Stimulated activated CD8-positive, alpha-beta memory T cell treated with anti-CD3 and anti-CD28 coated beads, Interleukin-15, amount 100 ng/mL, for 1 hour (primary cell): ENCODE data around the gene C11orf21.
"Not testable (repeated sequence)": the region's sequence is repeated elsewhere in the genome, so short reads cannot be mapped to it uniquely, and the experiment has no call there.

ENCODE experiments used
- DNase-seq: peaks from one replicate; pipeline ENCODE4 v3.0.0-alpha.2; 2020; ENCODE audit warnings: low read depth

Gene C11orf21

DNA sequence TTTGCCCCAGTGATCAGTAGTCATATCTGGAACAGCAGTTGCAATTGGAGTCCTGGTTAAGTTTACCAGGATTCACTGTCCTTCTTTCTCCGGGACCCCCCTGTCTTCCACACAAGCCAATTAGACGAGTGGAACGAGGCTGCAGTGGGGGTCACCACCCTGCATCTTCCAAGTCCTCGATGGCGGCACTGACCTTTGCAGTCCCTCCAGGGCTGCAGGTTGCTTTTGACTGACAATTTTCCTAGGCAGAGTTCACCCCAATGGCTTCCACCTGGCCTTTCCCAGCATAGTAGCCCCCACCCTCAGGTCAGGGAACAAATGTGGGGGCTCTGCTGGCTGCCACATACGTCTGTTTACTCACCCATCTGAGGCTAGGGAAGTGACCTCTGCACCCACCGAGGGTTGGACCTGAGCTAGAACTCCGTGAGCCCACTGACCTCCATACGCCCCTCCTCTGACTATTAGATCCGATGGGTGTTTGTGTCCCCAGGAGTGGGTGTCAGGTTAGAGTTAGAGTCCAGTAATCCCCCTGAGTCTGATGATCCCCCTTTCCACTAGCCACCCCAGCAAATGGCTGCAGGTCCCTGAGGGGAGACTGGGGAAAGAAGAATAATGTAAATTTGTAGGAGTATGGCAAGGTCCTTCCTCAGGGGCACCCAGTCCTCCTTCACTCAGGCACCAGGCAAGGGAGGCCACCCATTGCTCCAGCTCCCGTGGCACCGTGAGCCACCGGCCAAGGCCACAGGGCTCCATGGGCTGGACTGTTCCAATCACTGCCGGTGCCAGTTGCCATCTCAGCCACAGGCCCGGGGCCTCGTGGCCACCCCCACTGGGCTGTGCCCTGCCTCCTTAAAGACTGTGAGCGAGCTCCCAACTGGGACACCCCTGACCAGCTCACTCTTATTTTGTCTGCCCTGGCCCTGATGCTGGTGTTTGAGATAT is 5.5 kb downstream of the C11orf21 start:
- DNase-seq, result no peak

DNA sequence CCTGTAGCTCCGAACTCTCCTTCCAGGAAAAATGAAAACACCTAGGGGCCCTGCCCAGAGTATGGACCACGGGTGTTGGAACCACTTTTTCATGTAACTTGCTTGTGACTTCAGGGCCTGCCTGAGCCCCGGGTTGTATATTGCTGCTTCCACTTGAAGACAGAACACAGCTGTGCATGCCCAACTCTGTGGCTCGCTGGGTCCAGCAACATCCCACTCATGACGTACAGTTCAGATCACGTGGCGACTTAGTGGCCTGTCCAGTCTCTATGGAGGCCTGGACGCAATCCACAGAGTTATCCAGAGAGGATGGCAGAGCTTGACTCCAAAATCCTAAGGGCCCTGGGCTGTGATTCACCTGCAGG is 6.8 kb downstream of the C11orf21 start:
- no peak for DNase-seq

DNA sequence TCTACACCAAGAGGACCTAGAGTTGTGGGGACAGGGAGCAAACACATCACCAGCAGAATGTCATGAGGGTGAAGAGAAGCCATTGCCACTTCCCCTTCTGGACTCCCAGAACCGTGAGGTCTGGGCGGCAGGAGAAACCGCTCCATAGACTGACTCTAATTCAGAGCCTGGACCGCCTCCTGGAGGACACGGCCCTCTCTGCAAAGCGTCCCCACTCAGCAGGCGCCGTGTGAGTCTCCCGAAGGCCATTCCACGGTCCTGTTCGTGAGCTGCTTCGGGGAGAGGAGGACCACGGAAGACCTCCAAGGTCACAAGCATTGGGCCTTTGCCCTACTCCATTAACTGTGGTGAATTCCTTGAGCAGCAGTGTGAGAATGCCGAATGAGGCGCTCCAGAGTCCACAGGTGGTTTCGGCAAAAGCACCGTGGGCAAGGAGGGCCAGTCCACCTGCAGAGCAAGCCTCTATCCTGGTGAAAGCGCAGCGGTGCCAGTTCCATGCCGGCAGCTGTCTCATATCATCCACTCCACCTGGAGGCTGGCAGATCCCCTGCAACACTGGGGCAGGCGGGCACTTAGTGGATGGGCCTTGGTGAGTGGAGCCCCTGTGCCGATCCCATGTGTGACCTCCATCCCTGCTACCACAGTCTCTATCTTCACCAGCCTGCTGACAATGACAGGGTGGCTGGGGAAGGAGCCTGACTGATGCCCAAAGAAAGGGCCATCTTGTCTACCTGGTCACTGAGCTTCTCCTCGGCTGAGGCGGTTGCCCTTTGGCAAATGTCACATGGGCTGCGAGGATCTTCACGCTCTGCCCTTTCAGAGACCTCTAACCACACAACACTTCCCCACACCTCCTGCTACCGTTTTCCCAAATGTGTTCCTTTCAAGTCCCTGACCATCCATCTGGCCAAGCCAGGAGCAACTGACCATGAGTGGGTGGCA is 7.5 kb downstream of the C11orf21 start:
- DNase-seq, result no peak

DNA sequence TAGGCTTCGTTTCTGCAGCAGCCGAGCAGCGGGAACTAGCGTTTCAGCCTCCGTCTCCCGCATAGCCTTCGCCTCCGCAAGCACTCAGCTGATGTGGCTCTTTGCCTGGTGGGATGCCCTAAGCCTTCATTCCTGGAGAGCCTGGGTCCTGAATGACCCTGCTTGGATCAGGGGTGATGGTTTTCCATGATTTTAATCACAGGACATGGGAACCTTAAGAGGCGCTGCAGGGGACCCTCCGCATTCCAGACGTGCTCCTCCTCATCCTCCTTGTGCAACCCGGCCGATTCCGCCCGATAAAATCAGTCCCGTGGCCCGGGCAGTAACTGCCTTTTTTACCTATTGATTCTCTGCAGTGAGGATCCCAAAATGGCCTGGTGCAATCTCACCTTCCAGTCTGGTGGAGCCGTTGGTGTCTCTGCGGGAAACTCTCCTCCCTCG is 8.2 kb downstream of the C11orf21 start:
- no peak for DNase-seq

DNA sequence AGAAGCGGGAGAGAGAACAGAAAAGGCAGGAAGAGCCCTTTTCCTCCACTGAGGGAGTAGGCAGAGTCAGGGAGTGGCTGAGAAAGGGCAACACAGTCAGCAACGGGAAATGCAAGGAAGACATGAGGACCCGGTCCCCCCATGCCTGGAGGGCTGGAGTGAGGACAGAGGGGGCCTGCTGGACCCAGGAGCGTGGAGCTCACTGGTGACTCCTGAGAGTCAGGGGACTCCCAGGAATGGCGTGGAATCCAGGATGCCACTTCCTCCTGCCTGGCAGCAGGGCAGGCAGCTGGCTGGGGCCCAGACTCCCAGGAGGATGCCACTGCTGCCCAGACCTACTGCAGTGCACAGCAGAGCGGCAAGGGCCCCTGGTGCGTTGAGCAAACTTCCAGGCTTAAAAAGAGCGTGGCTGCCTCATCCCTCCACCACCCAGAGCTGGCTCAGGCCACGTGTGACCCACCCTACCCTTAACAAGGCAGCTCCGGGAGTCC is 11.3 kb downstream of the C11orf21 start:
- no peak for DNase-seq

DNA sequence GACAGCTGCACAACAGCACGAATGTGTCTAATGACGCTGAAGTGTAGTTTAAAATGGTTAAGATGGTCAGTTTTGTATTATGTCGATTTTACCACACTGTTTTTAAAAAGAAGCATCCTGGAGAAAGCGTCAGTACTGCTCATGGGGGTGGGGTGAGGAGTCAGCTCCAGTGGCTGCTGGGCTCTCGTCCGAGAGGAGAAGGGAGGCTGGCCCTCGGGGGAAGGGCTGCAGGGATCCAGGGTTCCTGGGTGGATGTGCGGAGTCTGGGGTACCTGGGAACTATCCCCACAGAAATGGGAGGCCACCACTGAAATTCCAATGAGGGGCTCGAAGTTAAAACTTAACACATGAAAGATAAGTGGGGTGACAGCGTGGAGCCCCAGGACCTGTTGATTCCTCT is 11.9 kb downstream of the C11orf21 start:
- no peak for DNase-seq

DNA sequence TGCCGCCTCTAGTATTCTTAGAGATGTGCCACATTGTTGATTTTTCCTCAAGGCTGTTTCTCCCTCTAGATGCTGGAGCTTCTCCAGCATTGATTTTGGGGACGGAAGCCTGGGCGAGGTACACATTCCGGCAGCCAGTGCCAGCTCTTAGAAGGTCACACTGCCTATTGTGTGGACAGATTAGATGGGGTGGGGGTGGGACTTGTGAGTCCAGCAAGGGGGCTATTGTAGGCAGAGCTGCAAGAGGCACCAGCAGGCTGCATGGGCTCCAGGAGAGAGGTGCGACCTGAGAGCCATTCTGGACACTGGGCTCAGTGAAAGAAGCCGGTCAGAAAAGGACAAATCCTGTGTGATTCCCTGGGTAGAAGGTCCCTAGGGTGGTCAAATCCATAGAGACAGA is 12.4 kb downstream of the C11orf21 start:
- no peak for DNase-seq

DNA sequence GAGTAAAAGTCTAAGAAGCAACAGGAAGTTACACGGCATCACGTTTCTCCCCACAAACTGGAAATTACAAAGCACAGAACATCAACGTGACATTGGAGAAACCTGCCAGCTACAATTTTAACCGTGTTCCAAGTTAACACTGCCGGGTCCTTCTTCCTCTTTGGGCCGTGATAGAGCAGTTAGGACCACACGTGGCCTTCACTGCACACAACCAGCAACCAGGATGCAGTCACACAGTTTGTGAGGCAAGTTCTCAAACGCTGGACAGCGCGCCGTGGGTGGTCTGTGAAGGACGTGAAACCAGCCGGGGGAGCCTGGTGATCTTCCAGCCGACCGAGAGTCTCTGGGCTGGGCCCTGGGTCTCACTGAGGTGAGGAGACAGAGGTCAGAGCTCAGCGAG is 14.6 kb downstream of the C11orf21 start:
- no peak for DNase-seq

DNA sequence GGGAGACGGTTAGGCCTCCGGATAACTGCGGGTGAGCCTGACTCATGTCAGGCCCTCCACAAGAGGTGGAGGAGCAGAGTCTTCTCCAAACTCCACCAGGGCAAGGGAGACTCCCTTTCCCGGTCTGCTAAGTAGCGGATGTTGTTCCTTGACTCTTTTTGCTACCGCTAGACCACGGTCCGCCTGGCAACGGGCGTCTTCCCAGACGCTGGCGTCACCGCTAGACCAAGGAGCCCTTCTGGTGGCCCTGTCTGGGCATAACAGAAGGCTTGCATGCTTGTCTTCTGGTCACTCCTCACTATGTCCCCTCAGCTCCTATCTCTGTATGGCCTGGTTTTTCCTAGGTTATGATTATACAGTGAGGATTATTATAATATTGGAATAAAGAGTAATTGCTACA is 15.4 kb downstream of the C11orf21 start:
- not testable (repeated sequence) for DNase-seq

DNA sequence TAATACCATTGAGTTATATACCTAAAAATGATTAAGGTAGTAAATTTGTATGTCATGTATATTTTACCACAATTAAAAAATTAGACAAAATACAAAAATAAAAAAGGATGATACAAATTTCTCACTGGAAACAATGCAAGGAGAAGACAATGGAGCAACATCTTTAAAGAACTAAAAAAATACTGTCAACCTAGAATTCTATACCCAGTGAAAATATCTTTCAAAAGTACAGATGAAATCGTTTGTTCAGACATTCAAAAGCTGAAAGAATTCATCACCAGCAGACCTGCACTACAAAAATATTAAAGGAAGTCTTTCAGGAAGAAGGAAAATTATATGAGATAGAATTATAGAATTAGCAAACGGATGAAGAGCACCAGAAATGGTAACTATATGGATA is 21.5 kb downstream of the C11orf21 start:
- DNase-seq, result no peak

DNA sequence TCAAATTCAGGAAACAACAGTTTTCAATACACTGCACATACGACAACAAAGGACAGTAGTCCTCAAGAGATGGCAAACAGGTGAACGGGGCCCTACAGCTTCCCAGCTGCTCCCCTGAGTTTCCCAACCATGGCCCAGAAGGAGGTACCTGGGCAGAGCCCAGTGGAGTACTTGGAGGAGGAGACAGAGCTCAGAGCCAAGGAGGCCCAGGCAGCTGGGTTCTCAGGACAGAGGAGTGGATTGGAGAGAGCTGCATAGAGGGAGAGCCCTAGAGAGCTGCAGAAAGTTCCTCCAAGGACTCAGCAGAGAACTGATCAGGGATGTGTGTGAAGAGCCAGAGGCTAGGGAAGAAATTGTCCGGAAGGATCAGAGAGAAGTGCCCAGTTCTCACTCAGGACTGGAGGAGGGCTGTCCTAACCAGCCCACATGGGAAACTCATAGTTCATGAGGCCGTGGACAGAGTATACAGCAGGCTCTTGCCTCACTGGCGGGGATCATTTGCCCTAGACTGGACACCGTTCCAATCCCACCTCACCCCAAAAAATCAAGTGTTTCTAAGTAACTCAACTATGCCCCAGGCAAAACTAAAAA is 23.7 kb downstream of the C11orf21 start:
- DNase-seq, result no peak

DNA sequence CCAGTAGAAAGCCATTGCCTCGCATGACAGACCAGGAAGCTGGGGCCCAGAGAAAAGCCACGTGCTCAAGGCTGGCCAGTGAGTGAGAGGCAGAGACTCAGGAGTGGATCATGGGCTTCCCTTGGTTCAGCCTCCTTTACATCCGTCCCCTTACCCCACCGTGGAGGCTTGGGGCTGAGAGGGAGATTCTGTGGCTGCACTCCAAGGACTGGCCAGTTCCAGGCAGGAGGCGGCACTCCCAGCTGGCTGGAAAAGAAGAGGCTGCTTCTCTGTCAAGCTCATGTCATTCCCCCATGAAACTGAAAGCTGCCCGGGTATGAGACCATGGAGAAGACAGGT is 24.7 kb downstream of the C11orf21 start:
- DNase-seq, result no peak

DNA sequence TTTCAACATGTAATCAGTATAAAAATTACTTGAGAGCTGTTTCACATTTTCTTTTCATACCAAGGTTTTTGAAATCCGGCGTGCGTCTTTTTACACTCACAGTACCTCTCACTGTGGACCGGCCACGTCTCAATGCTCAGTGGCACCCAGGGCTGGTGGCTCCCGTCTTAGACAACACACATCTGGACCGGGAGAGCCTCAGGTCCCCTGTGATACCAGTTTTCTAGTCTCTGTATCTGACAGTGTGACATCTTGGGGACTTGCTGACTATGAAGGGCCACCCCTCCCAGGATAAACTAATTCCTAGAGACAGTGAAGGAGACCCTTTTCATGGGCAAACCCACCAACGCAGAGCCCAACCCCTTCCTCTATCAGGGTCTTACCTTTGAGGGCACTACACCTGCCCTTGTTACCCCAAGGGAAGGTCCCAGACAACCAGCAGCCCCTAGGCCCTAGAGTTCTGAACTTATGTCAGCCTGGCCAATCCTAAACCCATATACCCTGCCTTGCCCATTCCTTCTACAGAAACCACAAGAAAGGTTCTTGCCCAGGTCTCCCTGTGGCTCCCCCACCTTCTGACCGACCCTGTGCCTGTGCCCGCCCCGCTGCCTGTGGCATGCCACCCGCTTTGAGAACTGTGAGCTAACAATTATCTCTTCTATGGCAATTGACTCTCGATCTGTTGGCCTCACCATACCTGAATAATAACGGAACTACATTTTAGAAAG is 25.3 kb downstream of the C11orf21 start:
- no peak for DNase-seq

DNA sequence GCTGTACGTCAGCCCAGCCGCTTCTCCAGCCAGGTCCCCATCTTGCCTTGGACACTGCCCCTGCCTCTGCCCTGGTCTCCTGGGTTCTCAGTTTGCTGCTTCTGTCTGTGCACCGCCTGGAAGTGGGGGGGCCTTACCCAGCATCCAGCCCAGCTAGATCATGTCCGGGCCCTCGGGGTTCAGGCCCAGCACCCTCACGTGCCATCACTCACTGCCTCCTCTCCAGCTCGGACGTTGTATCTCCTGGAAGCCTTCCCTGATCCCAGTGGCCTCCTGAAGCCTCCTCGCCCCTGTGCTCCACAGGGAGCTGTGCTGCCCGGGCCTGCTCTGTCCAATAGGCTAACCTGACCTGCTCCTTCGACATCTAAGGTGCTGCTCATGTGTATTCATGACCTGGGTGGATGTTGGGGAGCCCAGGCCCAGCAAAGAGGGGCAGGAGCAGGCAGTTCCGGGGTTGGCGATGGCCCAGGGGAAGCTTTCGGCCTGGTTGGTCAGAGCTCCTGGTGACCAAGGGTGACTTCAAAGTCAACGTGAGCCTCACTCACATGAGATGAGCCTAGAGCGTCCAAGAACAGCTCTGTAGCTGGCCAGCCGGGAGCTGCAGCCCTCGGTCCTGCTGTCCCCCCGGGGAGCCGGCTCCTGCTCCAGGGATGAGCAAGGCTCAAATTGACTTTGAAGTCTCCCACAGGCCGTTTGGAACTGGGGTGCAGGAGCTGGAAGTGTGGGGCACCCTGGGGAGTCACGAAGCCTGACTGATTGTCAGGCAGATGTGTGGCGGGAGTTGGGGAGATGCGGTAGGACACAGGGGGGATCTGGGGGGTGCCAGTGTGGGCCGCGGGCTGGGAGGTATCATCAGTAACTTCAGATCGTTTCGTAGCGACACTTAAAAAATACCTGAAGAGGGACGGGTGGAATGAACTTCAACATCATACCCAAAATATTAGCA is 26.1 kb downstream of the C11orf21 start:
- DNase-seq, result no peak

DNA sequence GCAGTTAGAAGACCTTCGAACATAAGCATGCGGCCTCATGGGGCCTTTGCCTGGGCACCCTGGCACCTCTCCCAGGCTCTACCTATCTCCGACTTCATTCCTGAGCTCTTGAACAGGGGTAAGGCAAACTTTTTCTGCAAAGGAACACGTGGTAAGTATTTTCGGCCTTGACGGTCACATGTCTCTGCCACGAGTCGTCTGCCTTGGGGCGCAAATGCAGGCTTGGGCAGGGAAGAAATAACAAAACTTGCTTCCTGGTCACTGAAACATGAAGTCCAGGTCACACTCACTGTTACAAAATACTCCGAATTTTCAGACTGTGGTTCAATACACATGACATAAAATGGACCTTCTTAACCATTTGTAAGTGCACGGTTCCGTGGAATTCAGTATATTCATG is 27.9 kb downstream of the C11orf21 start:
- no peak for DNase-seq

DNA sequence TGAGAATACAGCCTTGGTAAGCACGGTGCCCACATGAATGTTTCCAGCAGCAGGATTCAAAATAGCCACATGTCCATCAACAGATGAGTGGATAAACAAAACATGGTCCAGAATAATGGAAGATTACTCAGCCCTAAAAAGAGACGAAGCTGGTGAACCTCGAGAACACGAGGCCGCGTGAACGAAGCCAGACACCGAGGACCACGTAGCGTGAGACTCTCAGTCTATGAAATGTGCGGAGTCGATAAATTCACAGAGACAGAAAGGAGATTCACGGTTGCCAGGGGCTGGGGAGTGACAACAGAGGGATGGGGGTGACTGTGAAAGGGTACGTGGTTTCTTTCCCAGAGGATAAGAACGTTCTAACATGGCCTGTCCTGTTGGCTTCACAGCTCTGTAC is 28.4 kb downstream of the C11orf21 start:
- no peak for DNase-seq

DNA sequence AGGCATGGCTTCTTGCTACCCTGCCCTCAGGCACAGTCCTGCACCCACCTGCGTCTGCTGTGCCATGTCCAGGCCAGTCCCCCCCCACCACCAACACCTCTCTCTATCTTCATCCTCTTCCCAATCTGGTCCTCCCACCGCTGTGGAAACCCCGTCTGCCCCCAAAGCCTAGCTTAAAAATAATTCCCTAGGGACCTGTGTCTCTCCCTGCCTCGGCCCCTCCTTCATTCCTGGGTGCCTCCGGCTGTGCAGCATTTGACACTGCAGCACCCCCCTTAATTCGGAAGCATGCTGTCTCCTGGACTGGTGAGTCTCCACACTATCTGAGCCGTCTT is 28.8 kb downstream of the C11orf21 start:
- no peak for DNase-seq

DNA sequence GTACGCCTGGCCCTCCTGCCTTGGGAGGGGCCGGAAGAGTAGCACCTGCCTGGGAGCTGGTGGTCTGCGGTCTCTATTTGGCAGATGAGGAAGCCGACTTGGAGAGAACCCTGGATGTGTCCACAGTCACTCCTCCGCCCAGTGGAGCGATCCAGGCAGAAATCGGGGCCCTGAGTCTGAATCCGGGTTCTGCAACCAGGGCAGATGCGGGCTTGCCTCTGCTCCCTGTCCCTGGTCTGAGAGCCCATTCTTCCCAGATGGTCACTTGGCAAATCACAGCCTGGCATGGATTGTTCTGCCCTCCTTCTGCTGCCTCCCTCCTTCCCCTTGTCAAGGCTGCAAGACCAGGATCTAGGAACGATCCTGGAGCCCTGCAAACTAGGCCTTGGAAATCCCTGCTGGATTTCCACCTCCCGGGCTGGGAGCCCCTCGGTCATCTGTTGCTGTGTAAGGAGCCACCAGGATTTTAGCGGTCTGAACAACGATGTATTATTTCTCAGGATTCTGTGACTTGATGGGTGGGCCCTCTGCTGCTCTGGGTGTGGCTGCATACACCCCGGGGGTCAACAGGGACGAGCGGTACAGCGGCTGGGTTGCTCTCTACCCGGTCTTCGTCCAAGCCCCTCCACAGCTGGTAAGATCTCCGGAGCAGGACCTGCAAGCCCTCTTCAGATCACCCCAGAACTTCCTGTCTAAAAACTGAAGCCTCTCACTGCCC is 29.3 kb downstream of the C11orf21 start:
- DNase-seq, result no peak

DNA sequence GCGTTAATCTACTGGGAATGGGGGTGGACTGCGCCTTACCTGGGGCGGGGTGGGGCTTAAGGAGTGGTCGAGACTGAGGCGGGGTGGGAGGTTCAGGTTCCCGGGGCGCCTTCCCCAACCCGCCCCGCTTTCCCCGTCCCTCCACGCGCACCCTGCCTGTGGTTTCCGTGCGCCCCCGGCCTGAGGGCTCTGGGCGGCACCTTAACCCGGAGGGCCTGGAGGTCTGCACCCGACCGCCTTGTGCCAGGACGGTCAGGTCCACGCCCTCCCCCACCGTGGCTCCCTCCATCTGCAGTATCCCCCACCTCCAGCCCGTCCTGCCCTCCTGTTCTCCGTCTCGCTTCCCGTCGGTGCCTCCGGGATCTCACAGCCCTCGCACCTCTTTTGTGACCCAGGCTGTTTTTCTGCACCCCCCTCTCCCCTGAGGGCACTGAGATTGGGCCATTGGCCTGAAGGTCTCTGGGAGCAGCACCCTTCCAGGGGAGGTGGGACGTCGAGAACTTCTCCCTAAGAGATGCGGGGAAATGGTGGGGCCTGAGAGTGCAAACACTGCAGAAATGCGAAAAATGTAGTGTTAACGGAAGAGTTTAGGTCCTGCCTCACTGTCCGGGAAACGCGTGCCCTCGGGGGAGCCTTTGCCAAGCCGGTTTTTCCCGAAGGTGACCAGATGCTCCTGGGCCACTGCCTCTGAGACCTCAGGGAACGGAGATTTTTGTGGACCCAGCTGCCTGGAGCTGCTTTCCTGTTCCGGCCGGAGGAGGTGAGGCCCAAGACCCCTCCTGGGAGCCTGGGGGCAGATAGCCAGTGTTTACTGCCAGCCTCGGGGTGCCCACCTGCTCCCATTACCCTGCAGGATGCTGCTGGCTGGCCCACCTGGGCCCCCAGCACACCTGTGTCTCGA is 30.1 kb downstream of the C11orf21 start:
- DNase-seq, result no peak
